Glomerular visceral epithelial cell (primary cell): ENCODE results near the gene FGG.

Experiments
- DNase-seq: peaks from one replicate; pipeline ENCODE4 v3.0.0-alpha.2; 2016; ENCODE audit errors: extremely low spot score

FGG gene

DNA sequence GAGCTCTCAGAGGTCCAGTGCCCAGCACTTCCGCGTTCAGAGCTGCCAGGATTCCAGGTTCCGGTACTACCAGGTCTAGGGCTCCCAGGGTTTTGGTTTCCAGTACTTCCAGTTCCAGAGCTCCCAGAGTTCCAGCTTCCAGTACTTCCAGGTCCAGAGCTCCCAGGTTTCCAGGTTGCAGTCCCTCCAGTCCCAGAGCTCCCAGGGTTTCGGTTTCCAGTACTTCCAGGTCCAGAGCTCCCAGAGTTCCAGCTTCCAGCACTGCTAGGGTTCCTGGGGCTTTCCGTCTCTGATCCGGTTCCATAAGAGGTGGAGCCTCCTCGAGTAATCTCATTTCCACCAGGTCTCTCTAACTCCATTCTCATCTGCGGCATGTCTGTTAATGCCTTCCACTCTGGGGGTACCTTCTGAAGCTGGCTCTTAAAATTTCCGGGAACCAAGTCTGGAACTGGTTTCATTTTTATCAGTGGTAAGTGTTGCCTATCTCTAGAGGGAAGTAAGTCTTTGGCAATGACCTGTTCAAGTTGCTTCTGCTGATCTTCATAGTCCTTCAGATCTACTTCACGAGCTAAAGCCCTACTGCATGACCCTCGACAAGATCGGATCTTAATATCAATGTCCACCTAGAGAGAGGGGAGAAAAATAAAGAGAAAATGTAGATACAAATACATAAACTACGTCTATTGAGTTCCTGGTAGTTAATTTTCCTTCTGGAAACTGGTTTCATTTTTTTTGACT is 26.0 kb downstream of the FGG start:
- no peak for DNase-seq

GRCh38 chr4:154585369-154586018 is 27.0 kb downstream of the FGG start:
- DNase-seq, result no peak

GRCh38 chr4:154584259-154584658 is 28.2 kb downstream of the FGG start:
- DNase-seq, result no peak

- DNase-seq, result no peak
Measured at GRCh38 chr4:154583677-154584076, 28.8 kb downstream of the FGG start.

- no peak for DNase-seq
Measured at GRCh38 chr4:154583230-154583629, 29.2 kb downstream of the FGG start.

DNA sequence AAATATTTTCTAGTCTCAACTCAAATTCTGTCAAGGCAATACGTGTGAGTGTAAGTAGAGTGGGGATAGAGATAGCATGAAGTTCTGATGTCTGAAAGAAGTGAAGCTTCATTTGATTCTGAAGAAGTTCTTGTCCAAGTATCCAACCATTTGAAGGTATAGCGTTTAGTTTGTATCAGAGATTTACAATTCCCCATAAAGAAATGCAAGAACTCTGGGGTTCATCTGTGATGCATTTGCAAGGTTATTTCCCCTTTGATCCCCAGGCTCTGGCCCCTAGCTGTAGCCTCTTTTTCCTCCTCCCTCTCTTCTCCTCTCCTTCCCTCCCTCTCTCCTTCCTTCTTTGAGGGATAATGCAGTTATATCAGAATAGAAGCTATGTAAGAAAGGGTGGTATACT is 29.7 kb downstream of the FGG start:
- no peak for DNase-seq

GRCh38 chr4:154579927-154580326 is 32.5 kb downstream of the FGG start:
- DNase-seq, result no peak

DNA sequence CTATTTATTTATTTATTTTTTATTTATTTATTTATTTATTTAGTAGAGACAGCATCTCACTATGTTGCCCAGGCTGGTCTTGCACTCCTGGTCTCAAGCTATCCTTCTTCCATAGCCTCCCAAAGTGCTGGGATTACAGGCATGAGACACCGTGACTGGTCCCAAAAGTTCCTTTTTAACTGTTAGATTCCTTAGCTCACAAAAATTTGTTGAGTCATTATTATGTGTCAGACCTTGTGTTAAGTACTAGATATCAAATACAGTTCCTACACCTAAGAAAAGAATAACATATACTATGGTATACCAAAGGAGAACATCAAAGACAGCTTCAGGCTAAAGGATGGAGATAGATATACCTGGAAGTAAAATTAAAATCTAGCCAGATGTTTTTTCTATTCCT is 33.5 kb downstream of the FGG start:
- DNase-seq, result no peak

- DNase-seq, result no peak
Measured at GRCh38 chr4:154577324-154577723, 35.1 kb downstream of the FGG start.

DNA sequence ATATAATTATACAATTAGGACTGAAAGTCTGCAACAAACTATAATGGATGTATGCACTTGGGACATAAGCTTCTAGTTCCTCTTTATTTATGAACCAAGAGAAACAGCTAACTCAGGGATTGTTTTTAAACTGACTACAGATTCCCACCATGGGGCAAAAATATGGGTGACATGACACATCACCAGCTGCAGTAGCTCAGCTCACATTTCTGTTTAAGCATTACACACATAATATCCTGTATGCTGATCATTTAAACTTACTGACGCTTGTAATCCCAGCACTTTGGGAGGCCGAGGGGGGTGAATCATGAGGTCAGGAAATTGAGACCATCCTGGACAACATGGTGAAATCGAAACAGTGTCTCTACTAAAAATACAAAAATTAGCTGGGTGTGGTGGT is 38.1 kb downstream of the FGG start:
- DNase-seq, result no peak

DNA sequence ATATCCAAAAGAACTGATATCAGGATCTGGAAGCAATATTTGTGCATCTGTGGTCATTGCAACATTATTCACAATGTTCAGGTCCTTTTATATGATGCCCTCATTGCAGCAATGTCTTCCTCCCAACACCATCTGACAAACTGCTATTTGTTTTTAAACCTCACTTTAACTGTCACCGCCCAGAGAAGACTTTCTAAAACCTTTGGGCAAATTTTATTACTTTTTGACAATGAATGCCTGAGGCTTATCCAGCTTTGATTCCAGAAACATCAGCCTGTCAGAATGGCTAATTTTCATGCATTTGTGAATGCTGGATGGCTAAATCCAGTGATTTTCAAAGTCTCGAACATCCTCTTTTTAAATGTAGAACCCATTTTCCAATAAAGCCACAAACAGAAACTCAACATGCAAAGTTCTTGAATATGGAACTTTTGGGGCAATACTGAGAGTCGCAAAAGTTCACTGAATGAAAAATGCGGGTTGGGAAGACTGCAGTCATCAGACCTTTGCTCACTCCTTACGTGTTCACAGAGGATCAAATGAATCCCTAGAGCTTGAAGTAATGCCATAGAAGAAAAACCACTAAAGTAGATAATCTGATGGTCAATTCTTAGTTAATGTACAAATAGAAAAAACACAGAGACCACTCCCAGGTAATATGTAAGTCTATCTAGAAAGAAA is 39.1 kb downstream of the FGG start:
- no peak for DNase-seq

DNA sequence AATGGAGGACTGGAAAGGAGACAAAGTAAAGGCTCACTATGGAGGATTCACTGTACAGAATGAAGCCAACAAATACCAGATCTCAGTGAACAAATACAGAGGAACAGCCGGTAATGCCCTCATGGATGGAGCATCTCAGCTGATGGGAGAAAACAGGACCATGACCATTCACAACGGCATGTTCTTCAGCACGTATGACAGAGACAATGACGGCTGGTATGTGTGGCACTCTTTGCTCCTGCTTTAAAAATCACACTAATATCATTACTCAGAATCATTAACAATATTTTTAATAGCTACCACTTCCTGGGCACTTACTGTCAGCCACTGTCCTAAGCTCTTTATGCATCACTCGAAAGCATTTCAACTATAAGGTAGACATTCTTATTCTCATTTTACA is 42.9 kb downstream of the FGG start:
- DNase-seq, result no peak

GRCh38 chr4:154569028-154569427 is 43.4 kb downstream of the FGG start:
- no peak for DNase-seq

- peak; percentile 46 for DNase-seq
Measured at GRCh38 chr4:154566639-154567204, 45.7 kb downstream of the FGG start.

DNA sequence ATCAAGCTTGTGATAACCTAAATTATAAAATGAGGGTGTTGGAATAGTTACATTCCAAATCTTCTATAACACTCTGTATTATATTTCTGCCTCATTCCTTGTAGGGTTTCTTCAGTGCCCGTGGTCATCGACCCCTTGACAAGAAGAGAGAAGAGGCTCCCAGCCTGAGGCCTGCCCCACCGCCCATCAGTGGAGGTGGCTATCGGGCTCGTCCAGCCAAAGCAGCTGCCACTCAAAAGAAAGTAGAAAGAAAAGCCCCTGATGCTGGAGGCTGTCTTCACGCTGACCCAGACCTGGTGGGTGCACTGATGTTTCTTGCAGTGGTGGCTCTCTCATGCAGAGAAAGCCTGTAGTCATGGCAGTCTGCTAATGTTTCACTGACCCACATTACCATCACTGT is 46.8 kb downstream of the FGG start:
- DNase-seq, result no peak

- no peak for DNase-seq
Measured at GRCh38 chr4:154564311-154564710, 48.1 kb downstream of the FGG start.

- DNase-seq, result no peak
Measured at GRCh38 chr4:154562697-154563254, 49.7 kb downstream of the FGG start, which contains the start of gene FGB. TSS of gene FGB (plus strand) at chr4:154563011. CDS start at chr4:154563019, 8 bp downstream.

DNA sequence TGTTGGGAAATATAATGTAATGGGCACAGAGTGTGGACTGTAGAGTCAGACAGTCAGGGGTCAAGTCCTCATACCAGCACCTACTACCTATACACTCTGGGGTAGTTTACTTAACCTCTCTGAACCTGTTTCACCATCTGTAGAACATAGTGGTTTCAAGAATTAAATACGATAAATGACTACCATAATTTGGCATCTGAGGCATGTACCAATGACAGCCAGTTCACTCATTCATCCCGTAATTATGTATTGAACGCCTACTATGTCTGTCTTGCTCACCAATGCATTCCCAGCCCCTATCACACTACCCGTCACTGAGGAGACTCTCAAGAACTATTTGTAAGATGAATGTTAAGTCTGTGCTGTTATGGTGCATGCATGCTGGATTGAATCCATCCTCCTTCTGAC is 51.6 kb downstream of the FGG start:
- peak; percentile 72 for DNase-seq

DNA sequence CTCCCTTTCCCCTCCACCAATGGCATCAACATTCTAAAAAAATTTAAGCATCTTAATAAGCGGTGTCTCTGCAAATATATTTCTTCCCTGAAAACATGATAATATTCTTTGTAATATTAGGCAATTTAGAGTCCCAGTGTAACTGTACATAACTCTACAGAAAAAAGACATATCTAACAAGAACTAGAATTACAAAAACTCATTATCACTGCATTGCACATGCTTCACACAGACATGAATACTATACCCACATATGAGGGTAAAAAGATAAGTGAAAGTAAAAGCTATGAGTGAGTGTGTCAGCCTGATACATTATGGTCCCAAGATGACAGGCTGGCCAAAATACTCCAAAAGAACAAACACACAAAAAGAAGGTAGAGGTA is 52.0 kb downstream of the FGG start:
- no peak for DNase-seq

DNA sequence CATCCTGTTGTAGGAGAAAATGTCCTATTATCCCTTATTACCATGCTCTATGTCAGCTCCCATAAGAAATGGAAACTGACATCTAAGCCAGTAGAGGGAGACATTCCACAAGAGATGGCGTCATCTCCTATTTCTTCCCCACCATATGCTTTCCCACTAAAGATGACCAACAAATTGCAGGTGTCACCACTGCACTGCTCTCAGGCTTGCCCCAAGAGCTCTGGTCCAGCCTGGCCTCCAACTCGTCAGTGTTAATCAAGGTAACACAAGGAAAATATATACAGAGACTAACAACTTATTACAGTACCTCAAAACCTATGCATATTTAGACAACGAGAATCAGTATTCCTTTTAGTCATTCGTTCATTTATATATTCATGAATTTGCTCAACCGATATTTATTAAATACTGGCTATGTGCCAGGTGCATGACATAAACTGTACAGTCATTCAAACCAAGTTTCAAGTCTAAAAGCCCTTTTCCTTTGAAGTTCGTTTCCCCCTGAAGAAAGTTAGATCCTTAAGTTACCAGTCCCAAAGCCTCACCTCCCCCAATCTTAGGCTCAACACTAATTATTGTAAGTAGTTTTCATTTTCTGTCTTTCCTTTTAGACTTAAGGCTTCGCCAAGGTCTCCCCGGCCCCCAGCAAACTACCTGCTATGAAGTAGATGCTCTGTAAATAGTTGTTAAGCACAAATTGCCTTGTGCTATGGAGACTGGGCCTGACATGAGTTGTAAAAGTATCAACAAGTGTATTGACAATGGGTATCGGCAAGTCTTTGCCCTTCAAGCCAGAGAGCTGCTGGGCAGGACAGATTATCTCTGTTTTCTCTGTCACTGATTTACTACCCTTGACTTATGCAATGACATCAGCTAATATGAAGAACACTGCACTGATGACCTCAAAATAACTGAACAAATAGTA is 52.7 kb downstream of the FGG start:
- DNase-seq, result peak; percentile 69

DNA sequence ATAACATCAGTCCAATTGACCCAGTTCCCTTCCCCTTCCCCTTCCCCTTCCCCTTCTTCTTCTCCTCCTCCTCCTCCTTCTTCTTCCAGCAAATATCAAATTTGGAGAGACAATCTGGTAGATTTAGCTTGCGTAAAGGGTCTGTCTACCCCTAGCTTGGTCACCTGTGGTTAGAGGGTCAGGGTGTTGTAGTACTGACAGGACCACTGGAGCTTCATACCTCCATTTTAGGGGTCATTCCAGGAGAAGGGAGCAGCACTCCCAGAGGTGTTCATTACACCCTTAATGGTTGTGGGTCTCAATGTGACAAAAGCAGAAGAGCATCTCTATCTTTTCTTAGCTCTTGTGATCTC is 53.3 kb downstream of the FGG start:
- no peak for DNase-seq
